AG10803 (cell line): ENCODE results near the gene LRP1-AS.

Experiments
- DNase-seq: peaks from one replicate; pipeline ENCODE4 v3.0.0; 2010; ENCODE audit warnings: low read depth
- H3K4me3 ChIP-seq: 2 replicates; pipeline ENCODE4 v1.5.1; 2011; ENCODE audit warnings: mild to moderate bottlenecking, low read length, control low read depth
- CTCF ChIP-seq: conservative IDR thresholded peaks from 2 replicates; pipeline ENCODE4 v1.5.1; 2011; ENCODE audit warnings: mild to moderate bottlenecking, low read length, control low read depth, inconsistent platforms

The LRP1-AS gene

GRCh38 chr12:57105011-57105753, 42.2 kb downstream of the LRP1-AS start:
- TF ChIP-seq CTCF: no peak
- DNase-seq: no peak
- H3K4me3 ChIP-seq: no peak overlapping the region

- no peak overlapping the region for H3K4me3 ChIP-seq
- DNase-seq: no peak
- TF ChIP-seq CTCF: no peak
Measured at GRCh38 chr12:57104292-57104910, 43.0 kb downstream of the LRP1-AS start.

GRCh38 chr12:57103856-57104255, 43.6 kb downstream of the LRP1-AS start:
- TF ChIP-seq CTCF: no peak
- DNase-seq: no peak

GRCh38 chr12:57101892-57102695, 45.3 kb downstream of the LRP1-AS start:
- no peak for TF ChIP-seq CTCF
- no peak for DNase-seq

More at GRCh38 chr12:57103856-57104255, 43.6 kb downstream of the LRP1-AS start:
- no peak overlapping the region for H3K4me3 ChIP-seq

GRCh38 chr12:57099766-57100165, 47.7 kb downstream of the LRP1-AS start:
- TF ChIP-seq CTCF: no peak
- no peak for DNase-seq
- no peak overlapping the region for H3K4me3 ChIP-seq

More at GRCh38 chr12:57101892-57102695, 45.3 kb downstream of the LRP1-AS start:
- no peak overlapping the region for H3K4me3 ChIP-seq

- H3K4me3 ChIP-seq: no peak overlapping the region
- TF ChIP-seq CTCF: no peak
- DNase-seq: no peak
Measured at GRCh38 chr12:57099047-57099714, 48.2 kb downstream of the LRP1-AS start.
